ENCODE results near the gene UBQLN3.

DNA sequence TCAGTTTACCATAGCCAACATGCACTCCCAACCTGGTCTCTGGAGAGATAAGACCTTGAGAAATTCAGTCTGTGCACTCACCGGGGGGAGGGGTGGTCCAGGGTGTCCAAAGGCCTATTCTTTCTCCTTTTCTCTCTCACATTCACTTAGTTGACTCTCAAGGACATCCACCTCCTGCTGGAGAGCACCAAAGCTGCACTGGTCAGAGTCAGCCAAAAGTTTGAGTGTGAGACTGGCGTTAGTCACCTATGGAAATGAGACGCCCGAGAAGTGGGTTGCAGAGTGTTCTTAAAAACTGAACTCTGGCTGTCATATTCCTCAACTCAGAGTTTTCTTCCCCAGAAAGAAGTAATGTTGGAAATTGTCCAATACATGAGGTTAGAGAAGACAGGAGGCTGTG lies 11.8 kb upstream of the UBQLN3 start:
- no peak for TF ChIP-seq JUNB (IDR thresholded peaks at IDR 0.05; ENCODE audit: unreplicated experiment)
- TF ChIP-seq POLR2AphosphoS5 (IDR thresholded peaks at IDR 0.05; ENCODE audit: low read depth), result no peak
- TF ChIP-seq, protein P1, sequence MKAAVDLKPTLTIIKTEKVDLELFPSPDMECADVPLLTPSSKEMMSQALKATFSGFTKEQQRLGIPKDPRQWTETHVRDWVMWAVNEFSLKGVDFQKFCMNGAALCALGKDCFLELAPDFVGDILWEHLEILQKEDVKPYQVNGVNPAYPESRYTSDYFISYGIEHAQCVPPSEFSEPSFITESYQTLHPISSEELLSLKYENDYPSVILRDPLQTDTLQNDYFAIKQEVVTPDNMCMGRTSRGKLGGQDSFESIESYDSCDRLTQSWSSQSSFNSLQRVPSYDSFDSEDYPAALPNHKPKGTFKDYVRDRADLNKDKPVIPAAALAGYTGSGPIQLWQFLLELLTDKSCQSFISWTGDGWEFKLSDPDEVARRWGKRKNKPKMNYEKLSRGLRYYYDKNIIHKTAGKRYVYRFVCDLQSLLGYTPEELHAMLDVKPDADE (IDR thresholded peaks at IDR 0.05), result no peak
- TF ChIP-seq, protein P2, sequence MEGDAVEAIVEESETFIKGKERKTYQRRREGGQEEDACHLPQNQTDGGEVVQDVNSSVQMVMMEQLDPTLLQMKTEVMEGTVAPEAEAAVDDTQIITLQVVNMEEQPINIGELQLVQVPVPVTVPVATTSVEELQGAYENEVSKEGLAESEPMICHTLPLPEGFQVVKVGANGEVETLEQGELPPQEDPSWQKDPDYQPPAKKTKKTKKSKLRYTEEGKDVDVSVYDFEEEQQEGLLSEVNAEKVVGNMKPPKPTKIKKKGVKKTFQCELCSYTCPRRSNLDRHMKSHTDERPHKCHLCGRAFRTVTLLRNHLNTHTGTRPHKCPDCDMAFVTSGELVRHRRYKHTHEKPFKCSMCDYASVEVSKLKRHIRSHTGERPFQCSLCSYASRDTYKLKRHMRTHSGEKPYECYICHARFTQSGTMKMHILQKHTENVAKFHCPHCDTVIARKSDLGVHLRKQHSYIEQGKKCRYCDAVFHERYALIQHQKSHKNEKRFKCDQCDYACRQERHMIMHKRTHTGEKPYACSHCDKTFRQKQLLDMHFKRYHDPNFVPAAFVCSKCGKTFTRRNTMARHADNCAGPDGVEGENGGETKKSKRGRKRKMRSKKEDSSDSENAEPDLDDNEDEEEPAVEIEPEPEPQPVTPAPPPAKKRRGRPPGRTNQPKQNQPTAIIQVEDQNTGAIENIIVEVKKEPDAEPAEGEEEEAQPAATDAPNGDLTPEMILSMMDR (conservative IDR thresholded peaks at IDR 0.05; ENCODE audit: low read depth in 2 of 2), result no peak
- TF ChIP-seq NANOG (IDR thresholded peaks at IDR 0.05; ENCODE audit: borderline replicate concordance), result no peak
- no peak for TF ChIP-seq EZH2phosphoT487 (IDR thresholded peaks at IDR 0.05; ENCODE audit: unreplicated experiment)
- no peak for TF ChIP-seq EZH2 (IDR thresholded peaks at IDR 0.05; ENCODE audit: low read depth, unreplicated experiment)
- TF ChIP-seq, protein P3, sequence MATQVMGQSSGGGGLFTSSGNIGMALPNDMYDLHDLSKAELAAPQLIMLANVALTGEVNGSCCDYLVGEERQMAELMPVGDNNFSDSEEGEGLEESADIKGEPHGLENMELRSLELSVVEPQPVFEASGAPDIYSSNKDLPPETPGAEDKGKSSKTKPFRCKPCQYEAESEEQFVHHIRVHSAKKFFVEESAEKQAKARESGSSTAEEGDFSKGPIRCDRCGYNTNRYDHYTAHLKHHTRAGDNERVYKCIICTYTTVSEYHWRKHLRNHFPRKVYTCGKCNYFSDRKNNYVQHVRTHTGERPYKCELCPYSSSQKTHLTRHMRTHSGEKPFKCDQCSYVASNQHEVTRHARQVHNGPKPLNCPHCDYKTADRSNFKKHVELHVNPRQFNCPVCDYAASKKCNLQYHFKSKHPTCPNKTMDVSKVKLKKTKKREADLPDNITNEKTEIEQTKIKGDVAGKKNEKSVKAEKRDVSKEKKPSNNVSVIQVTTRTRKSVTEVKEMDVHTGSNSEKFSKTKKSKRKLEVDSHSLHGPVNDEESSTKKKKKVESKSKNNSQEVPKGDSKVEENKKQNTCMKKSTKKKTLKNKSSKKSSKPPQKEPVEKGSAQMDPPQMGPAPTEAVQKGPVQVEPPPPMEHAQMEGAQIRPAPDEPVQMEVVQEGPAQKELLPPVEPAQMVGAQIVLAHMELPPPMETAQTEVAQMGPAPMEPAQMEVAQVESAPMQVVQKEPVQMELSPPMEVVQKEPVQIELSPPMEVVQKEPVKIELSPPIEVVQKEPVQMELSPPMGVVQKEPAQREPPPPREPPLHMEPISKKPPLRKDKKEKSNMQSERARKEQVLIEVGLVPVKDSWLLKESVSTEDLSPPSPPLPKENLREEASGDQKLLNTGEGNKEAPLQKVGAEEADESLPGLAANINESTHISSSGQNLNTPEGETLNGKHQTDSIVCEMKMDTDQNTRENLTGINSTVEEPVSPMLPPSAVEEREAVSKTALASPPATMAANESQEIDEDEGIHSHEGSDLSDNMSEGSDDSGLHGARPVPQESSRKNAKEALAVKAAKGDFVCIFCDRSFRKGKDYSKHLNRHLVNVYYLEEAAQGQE (IDR thresholded peaks at IDR 0.05; ENCODE audit: unreplicated experiment), result no peak
